ENCODE data around the gene ZNF669. TPM values are rescaled to one million over a fixed set of nuclear protein-coding genes. Genes with fewer than 3 reads are reported as not detected.
"Not testable (repeated sequence)": the region's sequence is repeated elsewhere in the genome, so short reads cannot be mapped to it uniquely, and the experiment has no call there.

ZNF669 gene
- total RNA-seq: 1 to 10 TPM; 8.2 to 9.9 (median 9.8) TPM

- peaks cover 19% of the 10 kb centered on the region for H3K9me3 Mint-ChIP-seq
- DNase-seq (peak; percentile 85), ATAC-seq (peak; percentile 100)
- peaks cover 27% of the 10 kb centered on the region for H3K36me3 Mint-ChIP-seq (ENCODE audit: insufficient read depth)
- H3K27me3 Mint-ChIP-seq (ENCODE audit: low read depth): peaks cover 25% of the 10 kb centered on the region
- H3K4me1 Mint-ChIP-seq (ENCODE audit: low read depth): peaks cover 14% of the 10 kb centered on the region
- peak within 1 kb of the TSS; percentile 91 for H3K4me3 Mint-ChIP-seq
Observed at GRCh38 chr1:247103859-247104591, at the start of gene ZNF669. ZNF669 (minus strand) TSS chr1:247104356; CDS start chr1:247104199, 157 bp downstream.

- H3K4me1 Mint-ChIP-seq (ENCODE audit: low read depth): no peaks in the 10 kb centered on the region
- H3K36me3 Mint-ChIP-seq (ENCODE audit: insufficient read depth): peaks cover 54% of the 10 kb centered on the region
- ATAC-seq (no peak), DNase-seq (no peak)
- peaks cover 51% of the 10 kb centered on the region for H3K9me3 Mint-ChIP-seq
- H3K4me3 Mint-ChIP-seq: no peak overlapping the region
- no peaks in the 10 kb centered on the region for H3K27me3 Mint-ChIP-seq (ENCODE audit: low read depth)
Observed at GRCh38 chr1:247147781-247148180, 43.6 kb upstream of the ZNF669 start.

DNA sequence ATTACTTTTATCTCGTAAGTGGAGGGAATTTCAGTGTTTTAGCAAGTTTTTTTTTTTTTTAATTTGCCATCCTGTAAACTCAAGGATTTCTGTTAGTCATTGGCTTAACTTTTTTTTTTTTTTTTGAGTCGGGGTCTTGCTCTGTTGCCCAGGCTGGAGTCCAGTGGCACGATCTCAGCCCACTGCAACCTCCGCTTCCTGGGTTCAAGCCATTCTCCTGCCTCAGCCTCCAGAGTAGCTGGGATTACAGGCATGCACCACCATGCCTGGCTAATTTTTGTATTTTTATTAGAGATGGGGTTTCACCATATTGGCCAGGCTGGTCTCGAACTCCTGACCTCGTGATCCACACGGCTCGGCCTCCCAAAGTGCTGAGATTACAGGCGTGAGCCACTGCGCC, 43.0 kb upstream of the ZNF669 start:
- DNase-seq; H3K27me3 Mint-ChIP-seq (ENCODE audit: low read depth); H3K4me3 Mint-ChIP-seq; ATAC-seq; H3K4me1 Mint-ChIP-seq (ENCODE audit: low read depth): not testable (repeated sequence)
- Mint-ChIP-seq H3K36me3 (ENCODE audit: insufficient read depth) (peaks cover 53% of the 10 kb centered on the region), H3K9me3 (peaks cover 50% of the 10 kb centered on the region)

DNA sequence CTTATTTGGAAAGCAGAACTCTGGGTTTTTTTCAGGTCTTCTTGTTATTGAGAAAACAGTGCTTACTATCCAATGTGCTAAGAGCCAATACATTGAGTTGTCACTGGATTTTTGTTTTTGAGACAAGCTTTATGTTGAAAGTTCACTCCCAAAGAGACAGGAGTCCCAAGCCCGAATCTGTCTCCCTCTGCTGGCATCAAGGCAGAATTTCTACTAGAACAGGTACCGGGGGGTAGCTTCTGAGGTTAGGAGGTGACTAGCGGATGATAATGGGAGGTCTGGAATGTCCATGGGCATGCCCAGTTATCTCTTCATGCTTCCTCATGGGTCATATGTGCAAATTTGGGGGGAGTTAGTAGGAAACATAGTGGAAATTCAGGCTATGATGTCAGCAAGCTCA, 42.5 kb upstream of the ZNF669 start:
- no peak for ATAC-seq
- no peak for DNase-seq
- no peak overlapping the region for H3K4me3 Mint-ChIP-seq
- no peaks in the 10 kb centered on the region for H3K27me3 Mint-ChIP-seq (ENCODE audit: low read depth)
- H3K4me1 Mint-ChIP-seq (ENCODE audit: low read depth): no peaks in the 10 kb centered on the region
- peaks cover 51% of the 10 kb centered on the region for H3K36me3 Mint-ChIP-seq (ENCODE audit: insufficient read depth)
- peaks cover 50% of the 10 kb centered on the region for H3K9me3 Mint-ChIP-seq

DNA sequence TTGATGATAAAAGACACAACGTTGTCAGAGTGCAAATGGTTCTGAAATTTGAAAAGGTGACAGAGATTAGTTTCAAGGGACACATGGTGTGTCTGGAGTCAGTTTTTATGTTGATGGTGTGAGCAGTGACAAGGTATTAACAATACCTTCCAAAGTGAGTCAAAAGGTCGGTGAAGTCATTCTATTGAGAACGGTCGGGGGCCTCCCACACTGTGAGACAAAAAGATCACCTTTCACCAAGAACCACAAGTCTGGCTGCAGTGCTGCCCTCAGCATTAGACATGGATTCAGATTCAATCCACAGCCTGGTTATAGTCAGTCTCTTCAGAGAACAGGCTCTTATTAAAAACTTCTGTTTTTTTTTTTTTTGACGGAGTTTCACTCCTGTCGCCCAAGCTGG, 41.1 kb upstream of the ZNF669 start:
- Mint-ChIP-seq H3K36me3 (ENCODE audit: insufficient read depth) (peaks cover 51% of the 10 kb centered on the region), H3K4me3 (no peak overlapping the region), H3K27me3 (ENCODE audit: low read depth) (no peaks in the 10 kb centered on the region), H3K4me1 (ENCODE audit: low read depth) (no peaks in the 10 kb centered on the region), H3K9me3 (peaks cover 49% of the 10 kb centered on the region)
- ATAC-seq (no peak), DNase-seq (no peak)

GRCh38 chr1:247139557-247139956, 35.4 kb upstream of the ZNF669 start:
- Mint-ChIP-seq H3K36me3 (ENCODE audit: insufficient read depth) (peaks cover 46% of the 10 kb centered on the region), H3K9me3 (peaks cover 74% of the 10 kb centered on the region)

GRCh38 chr1:247131236-247131635, 27.1 kb upstream of the ZNF669 start:
- ATAC-seq: no peak
- Mint-ChIP-seq H3K27me3 (ENCODE audit: low read depth) (no peaks in the 10 kb centered on the region), H3K4me3 (no peak overlapping the region), H3K36me3 (ENCODE audit: insufficient read depth) (peaks cover 40% of the 10 kb centered on the region), H3K4me1 (ENCODE audit: low read depth) (peaks cover 10% of the 10 kb centered on the region), H3K9me3 (peaks cover 34% of the 10 kb centered on the region)
- DNase-seq: no peak

More at GRCh38 chr1:247139557-247139956, 35.4 kb upstream of the ZNF669 start:
- not testable (repeated sequence) for H3K27me3 Mint-ChIP-seq (ENCODE audit: low read depth); H3K4me3 Mint-ChIP-seq; H3K4me1 Mint-ChIP-seq (ENCODE audit: low read depth); DNase-seq; ATAC-seq

- ATAC-seq; H3K27me3 Mint-ChIP-seq (ENCODE audit: low read depth); H3K9me3 Mint-ChIP-seq; DNase-seq: not testable (repeated sequence)
- peaks cover 20% of the 10 kb centered on the region for H3K36me3 Mint-ChIP-seq (ENCODE audit: insufficient read depth)
- H3K4me1 Mint-ChIP-seq (ENCODE audit: low read depth): peaks cover 10% of the 10 kb centered on the region
- H3K4me3 Mint-ChIP-seq: peak overlapping the region; percentile 82
Observed at GRCh38 chr1:247127519-247128282, 23.5 kb upstream of the ZNF669 start.

DNA sequence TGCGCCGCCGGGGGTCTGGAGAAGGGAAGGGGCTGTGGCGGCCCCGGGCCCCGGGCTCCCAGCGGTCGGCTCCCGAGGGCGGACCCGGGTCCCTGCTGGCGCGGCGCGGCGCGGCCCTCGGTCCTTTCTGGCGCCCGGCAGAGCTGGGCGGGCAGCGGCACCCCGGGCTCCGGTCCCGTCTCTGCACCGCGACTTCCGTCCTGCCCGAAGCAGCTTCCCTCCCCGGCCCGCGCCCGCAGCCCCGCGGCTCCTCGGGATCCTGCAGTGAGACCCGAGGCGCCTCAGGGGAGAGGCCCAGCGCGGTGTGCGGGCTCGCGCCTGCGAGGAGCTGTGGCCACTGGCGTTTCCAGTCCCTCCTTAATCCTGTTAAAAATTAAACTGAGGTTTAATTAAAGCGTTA, 22.4 kb upstream of the ZNF669 start:
- peak; percentile 76 to 77 for ATAC-seq
- not testable (repeated sequence) for H3K27me3 Mint-ChIP-seq (ENCODE audit: low read depth); H3K9me3 Mint-ChIP-seq; DNase-seq; H3K4me3 Mint-ChIP-seq; H3K36me3 Mint-ChIP-seq (ENCODE audit: insufficient read depth)
- peaks cover 10% of the 10 kb centered on the region for H3K4me1 Mint-ChIP-seq (ENCODE audit: low read depth)

GRCh38 chr1:247126166-247126565, 22.0 kb upstream of the ZNF669 start:
- peaks cover 10% of the 10 kb centered on the region for H3K4me1 Mint-ChIP-seq (ENCODE audit: low read depth)
- not testable (repeated sequence) for H3K9me3 Mint-ChIP-seq; H3K27me3 Mint-ChIP-seq (ENCODE audit: low read depth); H3K4me3 Mint-ChIP-seq; DNase-seq; H3K36me3 Mint-ChIP-seq (ENCODE audit: insufficient read depth)
- ATAC-seq: peak; percentile 99

- no peaks in the 10 kb centered on the region for H3K4me1 Mint-ChIP-seq (ENCODE audit: low read depth)
- DNase-seq (no peak), ATAC-seq (no peak)
- no peaks in the 10 kb centered on the region for H3K9me3 Mint-ChIP-seq
- H3K27me3 Mint-ChIP-seq (ENCODE audit: low read depth): no peaks in the 10 kb centered on the region
- H3K36me3 Mint-ChIP-seq (ENCODE audit: insufficient read depth): no peaks in the 10 kb centered on the region
- H3K4me3 Mint-ChIP-seq: no peak overlapping the region
Observed at GRCh38 chr1:247121382-247121781, 17.2 kb upstream of the ZNF669 start.

GRCh38 chr1:247120408-247120668, 16.2 kb upstream of the ZNF669 start:
- not testable (repeated sequence) for H3K27me3 Mint-ChIP-seq (ENCODE audit: low read depth); DNase-seq; ATAC-seq; H3K4me3 Mint-ChIP-seq; H3K9me3 Mint-ChIP-seq; H3K4me1 Mint-ChIP-seq (ENCODE audit: low read depth); H3K36me3 Mint-ChIP-seq (ENCODE audit: insufficient read depth)

- no peak overlapping the region for H3K4me3 Mint-ChIP-seq
- ATAC-seq (no peak), DNase-seq (no peak)
- H3K9me3 Mint-ChIP-seq: no peaks in the 10 kb centered on the region
- no peaks in the 10 kb centered on the region for H3K27me3 Mint-ChIP-seq (ENCODE audit: low read depth)
- H3K36me3 Mint-ChIP-seq (ENCODE audit: insufficient read depth): no peaks in the 10 kb centered on the region
- H3K4me1 Mint-ChIP-seq (ENCODE audit: low read depth): no peaks in the 10 kb centered on the region
Observed at GRCh38 chr1:247119600-247120407, 15.6 kb upstream of the ZNF669 start.

- Mint-ChIP-seq H3K4me3 (no peak overlapping the region), H3K36me3 (ENCODE audit: insufficient read depth) (no peaks in the 10 kb centered on the region), H3K4me1 (ENCODE audit: low read depth) (no peaks in the 10 kb centered on the region), H3K27me3 (ENCODE audit: low read depth) (no peaks in the 10 kb centered on the region), H3K9me3 (no peaks in the 10 kb centered on the region)
- DNase-seq (no peak), ATAC-seq (peak; percentile 21 to 54)
Observed at GRCh38 chr1:247118946-247119446, 14.8 kb upstream of the ZNF669 start.

All from activated T-cell treated with anti-CD3 and anti-CD28 coated beads, Interleukin-2, amount 50 U/mL, for 4 hours (primary cell).